AG09309 (cell line): ENCODE data around the gene FBXO31.

Experiments
- DNase-seq: peaks from one replicate; pipeline ENCODE4 v3.0.0-alpha.2; 2010; ENCODE audit warnings: low read depth
- H3K4me3 ChIP-seq: 2 replicates; pipeline ENCODE4 v1.5.1; 2011; ENCODE audit warnings: mild to moderate bottlenecking, low read depth, low read length, moderate library complexity; ENCODE audit not compliant: control insufficient read depth
- CTCF ChIP-seq: IDR thresholded peaks from 2 replicates; pipeline ENCODE4 v1.5.1; 2011; ENCODE audit warnings: mild to moderate bottlenecking, low read depth, low read length, inconsistent platforms; ENCODE audit not compliant: insufficient read depth, control insufficient read depth; ENCODE audit errors: missing control alignments

Gene FBXO31

GRCh38 chr16:87304951-87305350 lies 78.6 kb downstream of the FBXO31 start:
- TF ChIP-seq CTCF = no peak
- no peak overlapping the region for H3K4me3 ChIP-seq
- DNase-seq = no peak

GRCh38 chr16:87303962-87304521 lies 79.5 kb downstream of the FBXO31 start:
- no peak overlapping the region for H3K4me3 ChIP-seq
- TF ChIP-seq CTCF = no peak
- DNase-seq = no peak

DNA sequence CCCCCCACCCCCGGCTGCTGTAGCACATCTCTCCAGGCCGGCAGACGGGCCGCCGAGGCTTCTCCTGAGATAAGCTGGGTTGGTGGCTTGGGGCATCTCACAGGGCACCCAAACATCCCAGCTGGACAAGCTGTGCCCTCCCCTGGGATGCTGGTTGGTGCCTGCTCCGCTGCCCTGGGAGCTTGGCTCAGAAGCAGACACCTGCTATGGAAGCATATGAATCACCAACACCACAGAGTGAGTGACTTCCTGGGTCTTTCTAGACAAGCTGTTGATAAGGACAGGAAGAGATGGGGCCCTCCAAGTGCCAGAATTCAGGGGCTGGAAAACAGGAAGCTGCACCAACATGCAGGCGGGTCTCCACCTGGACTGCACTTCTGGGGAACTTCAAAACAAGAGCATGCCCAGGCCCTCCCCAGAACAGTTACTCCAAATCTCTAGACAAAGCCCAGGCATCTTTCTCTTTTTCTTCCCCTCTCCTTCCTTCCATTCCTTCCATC lies 80.1 kb downstream of the FBXO31 start:
- TF ChIP-seq CTCF = no peak
- no peak for DNase-seq
- H3K4me3 ChIP-seq = no peak overlapping the region

DNA sequence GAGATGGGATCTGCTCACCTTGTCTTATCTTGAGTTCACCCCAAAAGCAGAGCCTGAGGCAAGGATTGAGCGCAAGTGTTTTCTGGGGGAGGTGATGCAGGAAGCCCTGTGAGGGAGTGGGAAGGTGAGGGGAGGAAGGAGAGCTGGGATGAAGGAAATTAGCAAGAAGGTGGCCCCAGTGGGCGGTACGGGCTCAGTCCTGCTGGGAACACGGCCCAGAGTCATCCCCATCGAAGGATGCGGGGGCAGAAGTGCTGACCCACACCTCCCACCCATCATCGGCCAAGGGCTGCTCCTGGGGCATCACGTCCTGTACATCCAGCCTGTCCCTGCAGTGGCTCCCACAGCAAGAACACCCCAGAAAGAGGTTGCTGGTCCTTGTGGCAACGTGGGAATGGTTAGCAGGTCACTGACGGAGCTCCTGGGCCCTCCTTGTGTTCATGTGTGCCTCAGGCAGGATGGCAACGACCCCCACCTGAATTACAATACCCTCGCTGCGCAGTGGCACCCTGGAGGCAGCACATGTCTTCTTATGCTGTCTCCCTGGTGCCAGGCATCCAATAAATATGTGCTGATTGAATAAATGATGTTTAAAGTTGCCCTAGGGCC lies 84.6 kb downstream of the FBXO31 start:
- no peak for DNase-seq
- H3K4me3 ChIP-seq = no peak overlapping the region
- no peak for TF ChIP-seq CTCF

GRCh38 chr16:87297918-87298631 lies 85.5 kb downstream of the FBXO31 start:
- H3K4me3 ChIP-seq = no peak overlapping the region
- peak; percentile 57 for TF ChIP-seq CTCF
- DNase-seq = no peak

DNA sequence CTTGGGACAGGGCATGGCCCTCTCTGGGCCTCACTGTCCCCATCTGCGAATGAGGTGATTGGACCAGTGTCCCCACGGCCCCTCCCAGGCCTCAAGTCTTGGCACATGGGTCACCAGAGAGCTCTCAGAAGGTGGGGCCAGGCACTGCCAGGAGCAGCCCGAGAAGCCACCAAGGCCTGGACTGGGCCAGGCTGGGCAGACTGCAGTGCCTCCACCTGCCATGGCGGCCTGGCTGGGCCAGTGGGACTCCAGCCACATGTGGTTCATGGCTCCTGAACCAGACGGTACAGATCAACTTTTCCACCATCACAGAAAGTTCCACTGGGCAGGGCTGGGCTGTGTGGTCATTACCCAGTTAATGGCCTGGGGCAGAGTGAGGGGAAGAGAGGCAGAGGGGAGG lies 86.2 kb downstream of the FBXO31 start:
- H3K4me3 ChIP-seq = no peak overlapping the region
- TF ChIP-seq CTCF = no peak
- DNase-seq = no peak
